ENCODE data around the gene SIGLEC9.

SIGLEC9 gene

GRCh38 chr19:51084505-51084904 is 40.2 kb upstream of the SIGLEC9 start:
- H3K27me3 ChIP-seq (replicated peaks; ENCODE audit: insufficient read depth, low read length), result peaks cover 21% of the 10 kb centered on the region
- no peaks in the 10 kb centered on the region for H3K9me2 ChIP-seq (replicated peaks; ENCODE audit: insufficient read depth, low read length)
- no peak overlapping the region for H3K4me3 ChIP-seq (ENCODE audit: low read length)
- no peaks in the 10 kb centered on the region for H4K20me1 ChIP-seq (ENCODE audit: insufficient read depth, low read length)
- no peaks in the 10 kb centered on the region for H3K79me2 ChIP-seq (ENCODE audit: low read length)
- no peak for TF ChIP-seq CTCF (IDR thresholded peaks at IDR 0.05; ENCODE audit: low read length)
- TF ChIP-seq EZH2phosphoT487 (IDR thresholded peaks at IDR 0.05; ENCODE audit: low read length), result no peak
- no peak for TF ChIP-seq EZH2 (optimal IDR thresholded peaks at IDR 0.05; ENCODE audit: low read depth, low read length)
- no peak overlapping the region for H3K4me2 ChIP-seq (ENCODE audit: low read depth, low read length)
- no peak for DNase-seq
- no peaks in the 10 kb centered on the region for H3K4me1 ChIP-seq (ENCODE audit: low read length)
- no peak overlapping the region for H2AFZ ChIP-seq (ENCODE audit: low read length)
- H3F3A ChIP-seq (ENCODE audit: insufficient read depth, low read length), result no peaks in the 10 kb centered on the region
- no peak overlapping the region for H3K9ac ChIP-seq (ENCODE audit: low read length)
- H3K36me3 ChIP-seq (replicated peaks; ENCODE audit: insufficient read depth, low read length), result no peaks in the 10 kb centered on the region
- no peaks in the 10 kb centered on the region for H3K9me3 ChIP-seq (replicated peaks; ENCODE audit: insufficient read depth, low read length)
- no peak overlapping the region for H3K27ac ChIP-seq (ENCODE audit: low read length)

GRCh38 chr19:51086153-51086850 is 38.4 kb upstream of the SIGLEC9 start:
- H3K9me2 ChIP-seq (replicated peaks; ENCODE audit: insufficient read depth, low read length), result no peaks in the 10 kb centered on the region
- H3K9me3 ChIP-seq (replicated peaks; ENCODE audit: insufficient read depth, low read length), result no peaks in the 10 kb centered on the region
- no peaks in the 10 kb centered on the region for H3K79me2 ChIP-seq (ENCODE audit: low read length)
- no peak overlapping the region for H3K4me3 ChIP-seq (ENCODE audit: low read length)
- peaks cover 21% of the 10 kb centered on the region for H3K27me3 ChIP-seq (replicated peaks; ENCODE audit: insufficient read depth, low read length)
- DNase-seq, result no peak
- no peaks in the 10 kb centered on the region for H3F3A ChIP-seq (ENCODE audit: insufficient read depth, low read length)
- H4K20me1 ChIP-seq (ENCODE audit: insufficient read depth, low read length), result no peaks in the 10 kb centered on the region
- TF ChIP-seq CTCF (IDR thresholded peaks at IDR 0.05; ENCODE audit: low read length), result no peak
- no peak for TF ChIP-seq EZH2 (optimal IDR thresholded peaks at IDR 0.05; ENCODE audit: low read depth, low read length)
- TF ChIP-seq EZH2phosphoT487 (IDR thresholded peaks at IDR 0.05; ENCODE audit: low read length), result no peak
- H3K4me2 ChIP-seq (ENCODE audit: low read depth, low read length), result no peak overlapping the region
- no peak overlapping the region for H2AFZ ChIP-seq (ENCODE audit: low read length)
- H3K9ac ChIP-seq (ENCODE audit: low read length), result no peak overlapping the region
- no peak overlapping the region for H3K27ac ChIP-seq (ENCODE audit: low read length)
- H3K4me1 ChIP-seq (ENCODE audit: low read length), result no peaks in the 10 kb centered on the region
- H3K36me3 ChIP-seq (replicated peaks; ENCODE audit: insufficient read depth, low read length), result no peaks in the 10 kb centered on the region

GRCh38 chr19:51089786-51090185 is 34.9 kb upstream of the SIGLEC9 start:
- Histone ChIP-seq H3K4me1 (ENCODE audit: low read length) (no peaks in the 10 kb centered on the region), H3K27ac (ENCODE audit: low read length) (no peak overlapping the region), H3K79me2 (ENCODE audit: low read length) (no peaks in the 10 kb centered on the region), H3K9me2 (replicated peaks; ENCODE audit: insufficient read depth, low read length) (no peaks in the 10 kb centered on the region), H3K4me2 (ENCODE audit: low read depth, low read length) (no peak overlapping the region), H3K27me3 (replicated peaks; ENCODE audit: insufficient read depth, low read length) (no peaks in the 10 kb centered on the region), H2AFZ (ENCODE audit: low read length) (no peak overlapping the region), H3F3A (ENCODE audit: insufficient read depth, low read length) (no peaks in the 10 kb centered on the region), H3K9me3 (replicated peaks; ENCODE audit: insufficient read depth, low read length) (no peaks in the 10 kb centered on the region), H3K9ac (ENCODE audit: low read length) (no peak overlapping the region), H3K36me3 (replicated peaks; ENCODE audit: insufficient read depth, low read length) (no peaks in the 10 kb centered on the region), H4K20me1 (ENCODE audit: insufficient read depth, low read length) (no peaks in the 10 kb centered on the region), H3K4me3 (ENCODE audit: low read length) (no peak overlapping the region)
- DNase-seq, result no peak
- TF ChIP-seq CTCF (IDR thresholded peaks at IDR 0.05; ENCODE audit: low read length) (no peak), EZH2phosphoT487 (IDR thresholded peaks at IDR 0.05; ENCODE audit: low read length) (no peak), EZH2 (optimal IDR thresholded peaks at IDR 0.05; ENCODE audit: low read depth, low read length) (no peak)

All from MM.1S (cell line).